Measurements from ENCODE around the gene SREK1IP1.

- TF ChIP-seq ZNF274 (IDR thresholded peaks at IDR 0.05; ENCODE audit: low read depth, low read length) (no peak), SUZ12 (IDR thresholded peaks at IDR 0.05; ENCODE audit: extremely low read depth, insufficient read depth, insufficient read length) (no peak)
Measured at GRCh38 chr5:64769855-64770254, 1.4 kb upstream of the SREK1IP1 start.
